ENCODE results near the gene FOXN1. TPM values are rescaled to one million over a fixed set of nuclear protein-coding genes. Genes with fewer than 3 reads are reported as not detected.
"Not testable (repeated sequence)": the region's sequence is repeated elsewhere in the genome, so short reads cannot be mapped to it uniquely, and the experiment has no call there.

The FOXN1 gene
- total and polyA plus RNA-seq, 2 of the 13 experiments (the other 11 are each of a cell fraction or from before 2014, with no cell fraction given), result 0.01 TPM; not detected in 1

- no peaks in the 10 kb centered on the region for H3K79me2 ChIP-seq (ENCODE audit: insufficient read depth, low read length)
- no peaks in the 10 kb centered on the region for H4K20me1 ChIP-seq (ENCODE audit: insufficient read depth, low read length)
- no peak for DNase-seq (ENCODE audit: low spot score)
- ATAC-seq, result no peak
- H3K36me3 ChIP-seq (replicated peaks in 1 of 2; ENCODE audit: control insufficient read depth in 1 of 2, insufficient read depth in 2 of 2, low read length in 2 of 2), result no peaks in the 10 kb centered on the region
- H3K4me3 ChIP-seq (replicated peaks in 1 of 3; ENCODE audit: insufficient read depth in 1 of 3, low read depth in 2 of 3, low read length in 3 of 3), result no peak overlapping the region
- CTCF ChIA-PET (ENCODE audit: low intra/inter-chr PET ratio, low total read pairs), result no interaction called here
- no peak overlapping the region for H3K4me2 ChIP-seq (ENCODE audit: low read depth, low read length)
- BruUV-seq (replicated peaks), result no TSS peak
- H3K4me1 ChIP-seq (ENCODE audit: insufficient read depth, low read length), result no peaks in the 10 kb centered on the region
- no peak for FAIRE-seq
- no peaks in the 10 kb centered on the region for H3K27me3 ChIP-seq (ENCODE audit: control insufficient read depth in 1 of 2, insufficient read depth in 2 of 2, low read length in 2 of 2)
- H3K27ac ChIP-seq (ENCODE audit: extremely low read length, insufficient read depth, low read length), result no peak overlapping the region
- in situ Hi-C loops (cut with HindIII; ENCODE audit: extremely low pct_ligation_motif_present, low pct_unique_long_range_greater_than_20kb), result no loop called here
- POLR2A ChIA-PET, result no interaction called here
- TF ChIP-seq HOXA5 (CRISPR knock-in tag; IDR thresholded peaks at IDR 0.05) (no peak), ZBTB2 (CRISPR knock-in tag; IDR thresholded peaks at IDR 0.05; ENCODE audit: low read depth) (no peak), ZBTB7A (CRISPR knock-in tag; IDR thresholded peaks at IDR 0.05) (no peak), CHCHD3 (CRISPR knock-in tag; IDR thresholded peaks at IDR 0.05) (no peak), HNRNPK (IDR thresholded peaks at IDR 0.05; ENCODE audit: low read depth, low read length, poor library complexity, severe bottlenecking) (peak; percentile 86)
- intact Hi-C loops (cut with micrococcal nuclease; ENCODE audit: unreplicated experiment), result no loop called here
- no peak overlapping the region for H2AFZ ChIP-seq (ENCODE audit: low read length)
- 39% methylated on average over 6 of the region's 6 CpGs for WGBS (ENCODE audit: low lambda C conversion rate)
- H3K9me3 ChIP-seq (ENCODE audit: low read length), result no peaks in the 10 kb centered on the region
- no peak overlapping the region for H3K9ac ChIP-seq (ENCODE audit: insufficient read depth, low read depth, low read length)
These were observed 48.3 kb upstream of the FOXN1 start for GRCh38 chr17:28457890-28458289.

DNA sequence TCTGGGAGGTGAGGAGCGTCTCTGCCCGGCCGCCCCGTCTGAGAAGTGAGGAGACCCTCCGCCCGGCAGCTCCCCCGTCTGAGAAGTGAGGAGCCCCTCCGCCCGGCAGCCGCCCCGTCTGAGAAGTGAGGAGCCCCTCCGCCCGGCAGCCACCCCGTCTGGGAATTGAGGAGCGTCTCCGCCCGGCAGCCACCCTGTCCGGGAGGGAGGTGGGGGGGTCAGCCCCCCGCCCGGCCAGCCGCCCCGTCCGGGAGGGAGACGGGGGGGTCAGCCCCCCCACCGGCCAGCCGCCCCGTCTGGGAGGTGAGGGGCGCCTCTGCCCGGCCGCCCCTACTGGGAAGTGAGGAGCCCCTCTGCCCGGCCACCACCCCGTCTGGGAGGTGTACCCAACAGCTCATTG, 47.3 kb upstream of the FOXN1 start:
- DNase-seq (ENCODE audit: low spot score); BruUV-seq (replicated peaks); POLR2A ChIA-PET; H3K4me3 ChIP-seq (replicated peaks in 1 of 3; ENCODE audit: insufficient read depth in 1 of 3, low read depth in 2 of 3, low read length in 3 of 3); in situ Hi-C loops (cut with HindIII; ENCODE audit: extremely low pct_ligation_motif_present, low pct_unique_long_range_greater_than_20kb); H3K36me3 ChIP-seq (replicated peaks in 1 of 2; ENCODE audit: control insufficient read depth in 1 of 2, insufficient read depth in 2 of 2, low read length in 2 of 2); H3K27me3 ChIP-seq (ENCODE audit: control insufficient read depth in 1 of 2, insufficient read depth in 2 of 2, low read length in 2 of 2); ATAC-seq; CTCF ChIA-PET (ENCODE audit: low intra/inter-chr PET ratio, low total read pairs); H3K27ac ChIP-seq (ENCODE audit: extremely low read length, insufficient read depth, low read length); intact Hi-C loops (cut with micrococcal nuclease; ENCODE audit: unreplicated experiment); H2AFZ ChIP-seq (ENCODE audit: low read length); H3K4me1 ChIP-seq (ENCODE audit: insufficient read depth, low read length); H3K4me2 ChIP-seq (ENCODE audit: low read depth, low read length); H4K20me1 ChIP-seq (ENCODE audit: insufficient read depth, low read length); H3K9me3 ChIP-seq (ENCODE audit: low read length); H3K9ac ChIP-seq (ENCODE audit: insufficient read depth, low read depth, low read length); H3K79me2 ChIP-seq (ENCODE audit: insufficient read depth, low read length); FAIRE-seq: not testable (repeated sequence)
- 96% methylated on average over 9 of the region's 32 CpGs for WGBS (ENCODE audit: low lambda C conversion rate)

All from HepG2 (cell line).